ENCODE results near the gene FRAS1.

- TF ChIP-seq CTCF (IDR thresholded peaks at IDR 0.05) = no peak
- TF ChIP-seq POLR2AphosphoS5 (IDR thresholded peaks at IDR 0.05) = no peak
- no peak for TF ChIP-seq POLR2A (IDR thresholded peaks at IDR 0.05)
- no peak for TF ChIP-seq EP300 (IDR thresholded peaks at IDR 0.05)
Measured at GRCh38 chr4:78070731-78071282, 13.7 kb downstream of the FRAS1 start.
